NCI-H774 (cell line): ENCODE data around the gene GNL1.
"Not testable (repeated sequence)": the region's sequence is repeated elsewhere in the genome, so short reads cannot be mapped to it uniquely, and the experiment has no call there.

Source experiments
- DNase-seq: peaks from one replicate; lab custom pipeline; 2025; lab: John Stamatoyannopoulos, UW

The GNL1 gene

DNA sequence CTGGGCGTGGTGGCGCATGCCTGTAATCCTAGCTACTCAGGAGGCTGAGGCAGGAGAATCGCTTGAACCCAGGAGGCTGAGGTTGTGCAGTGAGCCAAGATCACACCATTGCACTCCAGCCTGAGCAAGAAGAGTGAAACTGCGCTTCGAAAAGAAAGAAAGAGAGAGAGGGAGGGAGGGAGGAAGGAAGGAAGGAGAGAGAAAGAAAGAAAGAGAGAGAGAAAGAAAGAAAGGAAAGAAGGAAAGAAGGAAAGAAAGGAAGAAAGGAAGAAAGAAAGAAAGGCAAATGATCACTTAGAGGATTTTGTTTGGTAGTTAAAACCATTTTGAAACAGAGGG lies 59.1 kb downstream of the GNL1 start:
- DNase-seq, result not testable (repeated sequence)

DNA sequence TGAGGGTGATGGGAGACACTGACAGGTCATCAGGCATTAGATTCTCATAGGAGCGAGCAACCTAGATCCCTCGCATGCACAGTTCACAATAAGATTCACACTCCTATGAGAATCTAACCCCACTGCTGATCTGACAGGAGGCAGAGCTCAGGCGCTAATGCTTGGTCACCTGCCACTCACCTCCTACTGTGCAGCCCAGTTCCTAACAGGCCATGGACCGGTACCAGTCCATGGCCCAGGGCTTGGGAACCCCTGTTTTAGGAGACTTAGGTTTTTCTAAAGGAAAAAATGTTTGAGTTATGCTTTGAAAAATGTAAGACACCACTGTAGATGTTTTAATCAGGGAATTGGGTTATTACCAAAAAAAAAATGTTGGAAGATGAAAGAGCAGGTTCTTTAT lies 60.3 kb downstream of the GNL1 start:
- no peak for DNase-seq

DNA sequence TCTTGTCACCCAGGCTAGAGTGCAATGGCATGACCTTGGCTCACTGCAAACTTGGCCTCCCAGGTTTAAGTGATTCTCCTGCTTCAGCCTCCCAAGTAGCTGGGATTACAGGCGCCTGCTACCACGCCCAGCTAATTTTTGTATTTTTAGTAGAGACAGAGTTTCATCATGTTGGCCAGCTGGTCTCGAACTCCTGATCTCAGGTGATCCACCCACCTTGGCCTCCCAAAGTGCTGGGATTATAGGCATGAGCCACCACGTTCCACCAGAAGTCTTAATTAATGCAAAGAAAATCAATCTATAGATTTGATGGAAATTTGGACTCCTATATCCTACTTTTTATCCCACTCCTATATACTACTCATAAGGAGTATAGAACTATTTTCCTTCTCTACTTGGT lies 61.2 kb downstream of the GNL1 start:
- DNase-seq, result not testable (repeated sequence)

DNA sequence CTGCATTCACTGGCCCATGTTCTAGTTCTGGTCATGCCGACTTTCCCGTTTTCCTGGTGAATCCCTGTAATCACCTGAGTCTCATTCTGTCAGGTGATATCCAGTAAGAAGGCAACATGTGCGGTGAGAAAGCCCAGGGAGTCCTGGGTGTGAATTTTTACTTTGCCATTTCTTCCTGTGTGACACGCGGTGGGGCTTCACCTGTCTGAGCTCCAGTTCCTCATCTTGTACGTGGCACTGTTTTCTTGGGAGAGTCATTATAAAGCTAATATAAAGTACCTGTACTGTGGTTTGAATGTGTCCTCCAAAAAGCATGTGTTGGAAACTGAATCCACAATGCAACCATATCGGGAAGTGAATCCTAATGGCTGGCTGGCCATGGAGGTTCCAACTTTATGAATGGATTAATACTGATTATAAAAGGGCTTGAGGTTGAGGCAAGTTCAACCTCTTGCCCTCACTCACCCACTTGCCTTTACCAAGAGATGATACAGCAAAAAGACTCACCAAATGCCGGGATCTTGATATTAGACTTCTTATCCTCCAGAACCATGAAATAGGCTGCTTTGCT lies 61.9 kb downstream of the GNL1 start:
- DNase-seq, result no peak

DNA sequence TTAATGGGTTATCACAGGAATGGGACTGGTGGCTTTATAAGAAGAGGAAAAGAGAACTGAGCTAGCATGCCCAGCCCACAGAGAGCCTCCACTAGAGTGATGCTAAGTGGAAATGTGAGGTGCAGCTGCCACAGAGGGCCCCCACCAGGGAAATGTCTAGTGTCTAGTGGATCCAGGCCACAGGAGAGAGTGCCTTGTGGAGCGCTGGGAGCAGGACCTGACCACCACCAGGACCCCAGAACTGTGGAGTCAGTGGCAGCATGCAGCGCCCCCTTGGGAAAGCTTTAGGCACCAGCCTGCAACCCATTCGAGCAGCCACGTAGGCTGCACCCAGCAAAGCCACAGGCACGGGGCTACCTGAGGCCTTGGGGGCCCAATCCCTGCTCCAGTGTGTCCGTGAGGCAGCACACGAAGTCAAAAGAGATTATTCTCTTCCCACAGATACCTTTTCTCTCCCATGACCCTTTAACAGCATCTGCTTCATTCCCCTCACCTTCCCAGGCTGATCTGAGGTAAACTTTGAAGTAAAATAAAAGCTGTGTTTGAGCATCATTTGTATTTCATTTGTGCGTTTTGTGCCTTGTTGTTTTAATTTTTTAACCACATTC lies 62.5 kb downstream of the GNL1 start:
- no peak for DNase-seq

DNA sequence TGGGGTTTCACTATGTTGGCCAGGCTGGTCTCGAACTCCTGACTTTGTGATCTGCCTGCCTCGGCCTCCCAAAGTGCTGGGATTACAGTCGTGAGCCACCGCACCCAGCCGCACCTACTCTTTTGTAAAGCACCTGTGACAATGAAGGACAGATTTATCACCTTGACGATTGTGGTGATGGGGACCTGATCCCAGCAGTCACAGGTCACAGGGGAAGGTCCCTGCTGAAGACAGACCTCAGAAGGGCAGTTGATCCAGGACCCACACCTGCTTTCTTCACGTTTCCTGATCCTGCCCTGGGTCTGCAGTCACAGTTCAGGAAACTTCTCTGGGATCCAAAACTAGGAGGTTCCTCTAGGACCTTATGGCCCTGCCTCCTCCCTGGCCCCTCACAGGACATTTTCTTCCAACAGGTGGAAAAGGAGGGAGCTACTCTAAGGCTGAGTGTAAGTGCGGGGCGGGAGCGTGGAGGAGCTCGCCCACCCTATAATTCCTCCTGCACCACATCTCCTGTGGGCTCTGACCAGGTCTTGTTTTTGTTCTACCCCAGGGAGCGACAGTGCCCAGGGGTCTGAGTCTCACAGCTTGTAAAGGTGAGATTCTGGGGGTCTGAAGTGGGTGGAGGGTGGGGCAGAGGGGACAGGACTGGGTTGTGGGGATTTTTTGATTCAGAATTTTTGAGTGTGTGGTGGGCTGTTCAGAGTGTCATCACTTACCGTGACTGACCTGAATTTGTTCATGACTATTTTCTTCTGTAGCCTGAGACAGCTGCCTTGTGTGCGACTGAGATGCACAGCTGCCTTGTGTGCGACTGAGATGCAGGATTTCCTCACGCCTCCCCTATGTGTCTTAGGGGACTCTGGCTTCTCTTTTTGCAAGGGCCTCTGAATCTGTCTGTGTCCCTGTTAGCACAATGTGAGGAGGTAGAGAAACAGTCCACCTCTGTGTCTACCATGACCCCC lies 64.0 kb downstream of the GNL1 start:
- DNase-seq, result no peak
